ENCODE results near the gene KCNH1.
"Not testable (repeated sequence)": the region's sequence is repeated elsewhere in the genome, so short reads cannot be mapped to it uniquely, and the experiment has no call there.

The KCNH1 gene

DNA sequence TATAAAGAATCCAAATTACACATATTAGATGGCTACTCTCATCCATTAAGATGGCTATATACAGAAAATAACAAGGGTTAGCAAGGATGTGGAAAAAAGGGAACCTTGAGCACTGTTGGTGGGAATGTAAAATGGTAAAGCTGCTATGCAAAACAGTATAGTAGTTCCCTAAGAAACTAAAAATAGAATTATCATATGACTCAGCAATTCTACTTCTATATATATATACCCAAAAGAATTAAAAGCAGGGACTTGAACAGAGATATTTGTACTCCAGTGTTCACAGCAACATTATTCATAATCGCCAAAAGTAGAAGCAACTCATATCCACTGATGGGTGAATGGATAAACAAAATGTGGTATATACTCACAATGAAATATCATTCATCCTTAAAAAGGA is 126.1 kb downstream of the KCNH1 start:
- no peak for DNase-seq (ENCODE audit: low read depth in 2 of 2)

DNA sequence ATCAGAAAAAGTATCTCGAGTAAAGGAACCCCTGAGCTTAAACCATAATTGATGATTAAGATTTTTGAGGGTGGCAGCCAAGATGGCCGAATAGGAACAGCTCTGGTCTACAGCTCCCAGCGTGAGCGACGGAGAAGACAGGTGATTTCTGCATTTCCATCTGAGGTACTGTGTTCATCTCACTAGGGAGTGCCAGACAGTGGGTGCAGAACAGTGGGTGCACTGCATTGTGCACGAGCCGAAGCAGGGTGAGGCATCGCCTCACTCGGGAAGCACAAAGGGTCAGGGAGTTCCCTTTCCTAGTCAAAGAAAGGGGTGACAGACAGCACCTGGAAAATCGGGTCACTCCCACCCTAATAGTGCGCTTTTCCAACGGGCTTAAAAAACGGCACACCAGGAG is 138.0 kb downstream of the KCNH1 start:
- DNase-seq (ENCODE audit: low read depth in 2 of 2) = not testable (repeated sequence)

DNA sequence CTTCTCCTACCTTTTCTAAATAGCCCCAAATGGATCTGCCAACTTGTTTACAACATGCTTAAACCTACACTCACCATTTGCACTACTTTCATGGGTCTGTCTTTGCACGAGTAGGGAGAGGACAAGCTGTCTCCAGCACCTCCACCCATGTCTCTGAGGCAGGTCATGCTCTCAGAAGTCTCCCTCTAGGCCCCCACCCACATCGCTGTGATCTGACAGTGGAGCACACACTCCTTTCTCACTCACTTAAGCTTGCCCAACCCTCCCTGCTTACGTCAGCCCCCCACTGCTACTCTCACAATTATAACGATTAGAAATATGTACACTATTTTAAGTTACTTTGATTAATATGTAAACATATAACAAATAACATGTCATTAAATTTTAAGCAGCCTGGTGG is 141.1 kb downstream of the KCNH1 start:
- DNase-seq (ENCODE audit: low read depth in 2 of 2) = no peak

DNA sequence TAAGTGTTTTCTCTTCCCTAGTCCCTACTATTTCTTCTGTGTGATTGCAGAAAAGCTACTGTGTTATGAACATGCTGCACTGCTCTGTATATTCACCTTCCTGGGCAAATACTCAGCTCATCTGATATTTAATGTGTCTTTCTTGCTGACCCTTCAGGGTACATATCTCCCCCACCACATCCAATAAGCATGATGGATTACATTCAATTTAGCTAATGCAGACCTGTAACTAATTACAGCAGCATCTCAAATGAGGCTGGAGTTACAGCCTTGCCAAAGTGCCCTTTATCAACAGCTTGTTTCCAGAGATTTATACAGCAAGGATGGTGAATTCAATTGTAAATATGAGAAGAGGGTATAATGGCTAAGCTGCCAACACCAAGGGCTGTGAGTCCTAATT is 144.0 kb downstream of the KCNH1 start:
- no peak for DNase-seq (ENCODE audit: low read depth in 2 of 2)

DNA sequence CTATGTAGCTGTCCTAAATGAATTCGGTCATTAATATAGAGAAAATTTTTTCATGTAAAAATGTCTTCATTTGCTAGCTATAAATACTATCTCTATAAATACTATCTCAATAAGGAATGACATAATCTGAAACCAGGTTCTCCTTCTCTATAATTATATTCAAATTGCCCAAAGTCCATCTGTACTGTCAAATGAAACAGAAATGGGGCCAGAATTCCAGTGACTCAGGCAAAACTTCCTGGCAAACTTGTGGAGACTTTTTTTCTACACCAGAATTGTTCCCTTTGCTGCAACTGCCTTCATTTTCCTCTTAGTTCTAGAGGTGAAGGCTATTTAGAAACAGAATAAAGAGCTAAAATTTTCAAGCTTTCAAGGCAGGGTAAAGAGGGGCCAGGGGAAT is 152.5 kb downstream of the KCNH1 start:
- no peak for DNase-seq (ENCODE audit: low read depth in 2 of 2)

DNA sequence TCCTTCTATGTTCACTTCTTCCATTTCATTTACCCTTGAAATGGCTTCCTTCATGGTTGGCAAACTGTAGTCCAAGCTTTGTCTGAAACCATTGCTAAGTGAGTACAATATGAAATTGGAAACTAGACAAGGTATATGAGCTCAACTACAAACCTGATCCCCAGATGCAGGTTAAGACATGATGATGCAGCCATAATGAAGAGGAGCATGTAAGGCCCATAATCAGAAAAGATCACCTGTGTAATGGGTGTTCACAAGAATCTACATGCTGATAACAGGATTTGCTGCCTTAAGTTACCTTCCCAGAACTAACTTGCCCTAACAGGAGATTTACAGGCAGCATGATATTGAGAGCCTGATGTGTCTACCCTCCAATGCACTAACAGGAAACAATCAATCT is 153.9 kb downstream of the KCNH1 start:
- DNase-seq (ENCODE audit: low read depth in 2 of 2) = no peak

DNA sequence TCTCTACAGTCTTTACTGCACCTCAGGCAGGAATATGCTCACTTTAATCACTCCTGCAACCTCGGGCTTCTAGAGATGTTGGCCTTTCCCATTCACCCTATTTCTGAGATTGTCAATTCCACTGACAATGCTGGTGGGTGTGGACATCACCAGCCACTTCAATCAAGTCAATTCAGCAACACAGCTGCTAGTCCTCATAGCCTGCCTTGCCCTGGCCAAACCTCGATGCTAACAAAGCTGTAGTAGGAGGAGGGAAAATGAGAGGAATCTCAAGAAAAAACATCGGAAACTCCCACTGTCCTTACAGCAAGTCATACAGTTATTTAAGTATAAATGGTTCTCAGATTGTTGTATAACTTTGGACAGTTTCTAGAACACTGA is 155.0 kb downstream of the KCNH1 start:
- DNase-seq (ENCODE audit: low read depth in 2 of 2) = no peak

DNA sequence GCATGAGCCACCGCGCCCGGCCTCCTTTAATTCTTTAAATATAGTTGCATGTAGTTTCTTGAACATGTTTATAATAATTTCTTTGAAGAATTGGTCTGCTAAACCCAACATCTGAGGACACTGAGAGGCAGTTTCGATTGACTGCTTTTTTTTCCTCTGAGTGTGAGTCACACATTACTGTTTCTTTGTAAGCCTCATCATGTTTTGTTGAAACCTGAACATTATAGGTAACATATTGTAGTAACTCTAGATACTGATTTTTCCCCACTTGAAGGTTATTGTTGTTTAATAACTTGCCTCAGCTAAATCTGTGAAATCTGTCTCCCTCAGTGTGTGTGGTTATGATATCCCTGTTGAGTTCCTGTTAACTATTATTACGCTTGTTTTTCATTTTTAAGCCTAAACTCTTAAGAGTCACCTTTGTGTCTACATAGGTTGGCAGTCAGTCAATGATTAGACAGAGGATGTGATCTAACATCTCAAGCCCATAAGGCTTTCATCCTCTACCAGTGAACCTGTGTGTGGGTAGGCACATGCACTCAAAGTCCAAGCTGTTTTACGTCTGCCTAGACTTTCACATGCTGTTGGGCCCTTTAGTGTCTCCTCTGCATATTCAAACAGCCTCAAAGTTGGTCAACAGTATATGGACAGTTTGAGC is 155.5 kb downstream of the KCNH1 start:
- no peak for DNase-seq (ENCODE audit: low read depth in 2 of 2)

DNA sequence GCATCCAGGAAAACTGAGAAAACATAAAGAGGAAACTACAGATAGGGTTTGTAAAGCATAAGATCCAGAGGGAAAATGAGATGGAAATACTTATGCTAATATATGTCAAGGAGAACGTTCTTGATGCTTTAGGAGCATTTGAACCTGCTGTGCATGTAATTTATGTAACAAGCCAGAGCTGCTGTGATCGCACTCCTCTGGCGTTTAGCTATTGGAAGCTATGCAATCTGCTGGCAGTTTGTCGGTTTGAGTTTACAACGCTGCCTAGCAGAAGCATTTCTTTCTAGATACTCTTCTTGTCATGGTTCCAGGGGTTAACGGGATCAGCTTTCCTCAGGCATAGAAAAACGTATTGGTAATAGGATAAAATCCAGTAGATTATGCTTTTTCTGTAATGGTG is 182.7 kb downstream of the KCNH1 start:
- DNase-seq (ENCODE audit: low read depth in 2 of 2) = no peak

DNA sequence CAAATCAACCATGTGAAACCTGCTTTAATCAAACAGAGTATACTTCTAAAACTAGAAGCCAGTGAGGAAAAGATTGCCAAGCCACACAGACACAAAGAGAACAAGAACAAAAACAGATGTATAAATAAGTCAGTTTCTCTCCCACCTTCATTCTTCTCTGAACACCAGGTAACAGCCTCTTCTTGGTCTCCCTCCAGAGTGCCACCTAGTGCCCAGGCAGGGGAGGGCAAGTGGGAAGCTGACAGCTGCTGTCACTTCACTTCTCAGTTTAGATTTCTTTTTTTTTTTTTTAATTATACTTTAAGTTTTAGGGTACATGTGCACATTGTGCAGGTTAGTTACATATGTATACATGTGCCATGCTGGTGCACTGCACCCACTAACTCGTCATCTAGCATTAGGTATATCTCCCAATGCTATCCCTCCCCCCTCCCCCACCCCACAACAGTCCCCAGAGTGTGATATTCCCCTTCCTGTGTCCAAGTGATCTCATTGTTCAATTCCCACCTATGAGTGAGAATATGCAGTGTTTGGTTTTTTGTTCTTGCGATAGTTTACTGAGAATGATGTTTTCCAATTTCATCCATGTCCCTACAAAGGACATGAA is 183.9 kb downstream of the KCNH1 start:
- DNase-seq (ENCODE audit: low read depth in 2 of 2) = not testable (repeated sequence)

DNA sequence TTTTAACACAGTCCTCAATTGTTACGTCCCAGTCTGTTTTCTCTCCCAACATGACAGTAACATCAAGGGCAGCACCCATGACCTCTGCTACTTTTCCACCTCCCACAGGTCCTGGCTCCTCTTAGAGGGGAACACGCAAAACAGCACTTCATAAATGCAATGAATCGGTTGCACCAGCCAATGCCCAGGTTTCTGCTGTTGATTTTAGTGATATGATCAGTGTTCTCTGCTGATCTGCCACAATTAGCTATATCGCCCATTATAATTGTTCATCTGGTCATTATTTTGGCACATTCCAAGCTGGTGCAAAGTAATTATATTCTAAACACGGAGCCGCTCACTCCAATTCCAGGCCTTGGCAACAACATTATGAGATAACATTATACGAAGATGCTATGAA is 184.5 kb downstream of the KCNH1 start:
- DNase-seq (ENCODE audit: low read depth in 2 of 2) = no peak

DNA sequence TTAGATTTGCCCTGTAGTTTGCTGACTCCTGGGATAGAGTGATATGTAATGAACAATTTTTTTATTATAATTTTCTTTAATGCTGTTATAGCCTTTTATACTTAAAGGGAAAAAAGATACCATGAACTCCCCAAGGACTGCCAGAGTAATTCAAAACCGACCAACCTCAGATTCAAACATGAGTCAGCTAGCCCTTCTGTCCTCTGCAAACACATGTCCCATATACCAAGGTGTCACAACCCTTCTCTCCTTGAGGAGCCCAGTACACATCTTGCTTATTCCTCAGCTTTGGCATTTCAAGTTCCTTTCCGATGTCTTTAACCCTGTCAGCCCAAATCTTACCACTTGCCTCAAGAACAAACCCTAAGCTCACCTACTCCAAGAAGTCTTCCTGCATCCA is 184.9 kb downstream of the KCNH1 start:
- DNase-seq (ENCODE audit: low read depth in 2 of 2) = no peak

DNA sequence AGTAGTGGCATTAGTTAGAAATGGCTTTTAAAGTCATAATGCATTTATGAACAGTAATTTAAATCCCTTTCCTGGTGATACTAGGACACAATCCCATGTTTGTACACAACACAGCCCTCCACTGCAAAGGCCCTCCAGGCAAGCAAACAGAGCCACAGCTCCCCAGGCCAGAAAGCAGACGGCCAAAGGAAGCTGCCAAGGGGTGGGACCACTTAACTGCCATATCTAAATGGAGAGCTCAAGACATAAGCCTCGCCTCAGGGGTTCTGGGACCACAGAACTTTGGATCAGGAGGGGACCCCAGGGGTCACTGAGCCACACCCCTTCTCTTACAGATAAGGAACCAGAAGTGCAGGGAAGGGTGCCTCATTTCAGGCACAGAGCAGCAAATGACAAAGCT is 189.7 kb downstream of the KCNH1 start:
- no peak for DNase-seq (ENCODE audit: low read depth in 2 of 2)

DNA sequence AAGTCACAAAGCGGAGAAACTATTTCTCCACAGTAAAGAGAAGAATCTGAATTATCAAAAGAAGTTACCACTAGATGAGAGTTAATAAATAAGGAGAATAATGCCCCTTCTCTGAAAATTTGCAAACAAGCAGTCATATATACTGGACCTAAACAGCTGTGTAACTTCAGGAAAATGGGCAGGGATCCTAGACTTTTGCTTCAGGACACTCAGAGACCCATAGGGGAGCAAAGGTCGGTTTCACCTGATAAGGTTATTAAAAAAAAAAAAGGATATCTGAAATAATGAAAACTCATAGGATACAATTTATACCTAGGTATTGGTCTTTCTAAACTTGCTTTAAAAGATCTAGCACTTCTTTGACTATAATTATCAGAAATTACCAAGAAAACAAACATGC is 191.4 kb downstream of the KCNH1 start:
- no peak for DNase-seq (ENCODE audit: low read depth in 2 of 2)

DNA sequence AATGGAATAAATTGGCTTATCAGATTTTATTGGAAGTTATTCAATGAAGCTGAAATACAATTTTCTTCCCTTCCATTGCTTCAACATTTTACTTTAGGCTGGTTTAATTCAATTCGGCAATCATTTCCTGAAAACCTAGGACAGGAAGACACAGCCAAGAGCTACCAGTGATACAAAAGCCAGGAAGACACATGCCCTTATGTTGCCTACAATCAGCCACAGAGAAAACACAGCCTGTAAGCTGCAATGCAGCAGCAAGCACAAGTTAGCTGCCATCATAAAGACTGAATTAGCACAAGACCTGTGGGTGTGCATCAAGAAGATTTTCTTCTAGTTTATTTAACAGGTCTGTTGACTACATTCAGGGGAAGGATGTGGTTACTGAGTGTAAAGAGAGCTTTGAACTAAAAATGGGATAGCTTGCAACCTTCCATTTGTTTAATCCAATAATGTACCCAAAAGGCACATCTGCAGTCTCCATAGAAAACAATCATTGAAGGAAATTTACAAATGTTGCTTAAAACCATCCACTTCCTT is 193.8 kb downstream of the KCNH1 start:
- DNase-seq (ENCODE audit: low read depth in 2 of 2) = no peak

DNA sequence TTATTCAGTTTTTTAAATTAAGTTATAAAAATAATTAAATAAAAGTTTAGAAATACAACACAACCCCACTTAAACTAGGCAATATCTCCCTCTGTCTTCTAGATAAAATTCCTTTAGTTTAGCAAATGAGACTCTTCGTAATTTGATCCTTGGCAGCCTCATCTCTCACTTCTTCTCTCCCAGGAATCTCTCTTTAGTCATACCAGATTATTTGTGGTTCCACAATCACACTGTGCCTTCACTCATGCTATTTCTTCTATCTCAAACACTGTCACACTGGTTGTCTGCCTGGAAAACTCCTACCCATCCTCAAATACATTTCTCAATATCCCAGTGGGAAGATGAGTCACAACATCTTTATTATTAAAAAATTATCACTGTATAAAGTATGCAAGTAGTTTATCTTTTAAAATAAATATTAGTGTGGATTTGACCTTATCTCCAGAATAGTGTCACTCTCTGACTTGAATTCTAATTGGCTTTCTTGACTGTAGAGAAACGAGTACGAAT is 195.5 kb downstream of the KCNH1 start:
- DNase-seq (ENCODE audit: low read depth in 2 of 2) = no peak

DNA sequence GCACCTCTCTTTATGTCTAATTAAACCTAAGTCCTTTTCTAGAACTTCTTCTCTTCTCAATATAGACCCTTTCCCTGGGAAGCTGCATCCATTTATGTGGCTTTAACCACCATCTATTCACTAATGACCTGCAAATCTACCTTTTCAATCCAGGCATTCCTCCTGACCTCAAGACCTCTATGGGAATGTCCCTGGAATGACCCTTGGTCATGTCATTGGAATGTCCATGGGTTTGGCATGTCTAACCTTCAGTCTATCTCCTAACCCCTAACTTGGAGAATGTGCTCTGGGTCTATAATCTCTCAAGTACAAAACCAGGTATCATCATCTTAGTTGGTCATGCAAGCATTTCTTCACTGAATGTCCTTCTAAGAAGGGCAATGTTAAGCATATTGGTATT is 196.1 kb downstream of the KCNH1 start:
- no peak for DNase-seq (ENCODE audit: low read depth in 2 of 2)

DNA sequence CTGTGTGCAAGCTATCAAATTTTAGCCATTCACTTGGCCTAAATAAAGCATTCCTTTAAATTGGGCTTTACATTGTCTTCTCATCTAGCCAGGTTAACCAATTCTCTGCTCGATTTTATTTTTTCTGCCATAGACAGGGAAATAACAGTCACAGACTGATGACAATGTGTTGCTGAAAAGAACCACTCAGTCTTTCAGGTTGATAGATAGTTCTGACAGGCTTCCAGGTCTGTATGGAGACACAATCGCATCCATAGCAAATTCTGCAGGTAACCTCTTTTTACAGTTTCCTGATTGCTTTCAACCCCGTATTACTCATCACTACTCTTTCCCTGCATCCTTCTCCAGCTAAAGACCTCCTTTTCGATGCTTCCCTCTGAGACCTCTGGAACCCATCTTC is 198.0 kb downstream of the KCNH1 start:
- no peak for DNase-seq (ENCODE audit: low read depth in 2 of 2)

DNA sequence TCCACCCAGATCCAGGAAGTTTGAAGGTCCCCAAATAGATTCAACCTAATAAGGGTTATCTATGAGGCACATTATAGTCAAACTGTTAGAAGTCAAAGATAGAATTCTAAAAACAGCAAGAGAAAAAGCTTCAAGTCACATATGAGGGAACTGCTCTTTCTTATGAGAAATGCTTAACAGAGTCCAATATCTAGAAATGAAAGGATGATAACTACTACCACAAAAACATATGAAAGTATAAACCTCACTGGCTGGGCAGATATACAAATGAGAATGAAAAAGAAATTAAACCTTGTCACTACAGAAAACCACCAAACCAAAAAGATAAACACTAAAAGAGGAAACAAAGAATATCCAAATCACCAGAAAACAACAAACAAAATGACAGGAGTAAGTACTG is 201.8 kb downstream of the KCNH1 start:
- no peak for DNase-seq (ENCODE audit: low read depth in 2 of 2)

DNA sequence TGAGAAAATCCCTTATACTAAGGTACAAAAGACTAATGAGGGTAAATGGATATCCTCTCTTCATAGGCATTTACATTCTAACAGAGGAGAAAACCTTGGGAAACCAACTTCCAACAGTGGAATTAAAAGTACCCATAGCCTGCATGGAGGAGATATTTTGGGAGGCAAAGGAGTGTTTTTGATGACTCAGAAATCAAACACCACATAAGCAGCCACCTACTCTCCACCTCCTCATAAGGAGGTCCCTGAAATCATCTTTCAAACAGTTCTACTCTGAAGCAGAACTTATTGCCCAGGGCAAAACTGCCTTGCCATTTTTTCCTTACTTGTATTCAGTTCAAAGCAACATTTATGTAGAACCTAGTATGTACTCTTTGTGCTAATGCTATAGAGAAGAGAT is 211.3 kb downstream of the KCNH1 start:
- no peak for DNase-seq (ENCODE audit: low read depth in 2 of 2)

DNA sequence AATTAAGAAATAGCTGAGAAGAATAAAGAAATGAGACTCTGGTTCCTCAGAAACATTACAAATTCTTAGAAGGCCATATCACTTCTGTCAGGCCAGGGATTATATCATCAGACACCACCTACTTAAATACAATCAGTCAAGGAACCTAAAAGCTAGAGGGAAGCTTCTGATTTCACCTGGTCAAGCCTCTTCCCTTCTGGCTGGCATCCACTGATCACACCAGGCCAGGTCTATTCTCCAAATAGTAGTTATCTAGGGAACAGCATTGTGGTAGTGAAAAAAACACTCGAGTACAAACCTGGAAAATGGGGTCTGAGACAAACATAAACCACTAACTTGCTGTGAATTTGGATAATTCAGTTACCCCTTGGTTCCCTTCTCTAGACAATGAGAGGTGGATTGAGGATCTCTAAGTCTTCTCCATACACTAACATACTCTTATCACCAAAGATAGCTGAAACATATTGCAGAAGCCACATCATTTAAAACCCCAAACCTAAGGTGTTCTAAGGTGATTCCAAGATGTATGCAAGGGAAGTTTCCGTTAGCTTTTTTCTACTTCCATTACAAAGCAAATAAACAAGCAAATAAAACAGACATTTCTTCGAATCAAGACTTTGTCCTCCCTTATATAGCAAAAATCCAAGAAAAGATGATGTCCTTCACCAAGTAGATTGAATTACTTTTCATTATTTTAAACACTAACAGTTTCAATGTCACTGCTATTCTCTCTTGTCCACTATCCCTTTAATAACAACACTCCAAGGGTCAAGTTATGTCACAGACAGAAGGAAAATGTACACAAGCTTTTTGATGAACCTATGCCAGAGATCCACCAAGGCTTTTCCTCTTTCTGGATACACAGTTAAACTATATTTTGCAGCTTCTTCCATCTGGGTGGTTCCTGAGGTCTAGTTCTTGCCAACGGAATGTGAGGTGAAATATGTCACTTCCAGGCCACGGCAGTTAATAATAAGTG is 212.9 kb downstream of the KCNH1 start:
- no peak for DNase-seq (ENCODE audit: low read depth in 2 of 2)

DNA sequence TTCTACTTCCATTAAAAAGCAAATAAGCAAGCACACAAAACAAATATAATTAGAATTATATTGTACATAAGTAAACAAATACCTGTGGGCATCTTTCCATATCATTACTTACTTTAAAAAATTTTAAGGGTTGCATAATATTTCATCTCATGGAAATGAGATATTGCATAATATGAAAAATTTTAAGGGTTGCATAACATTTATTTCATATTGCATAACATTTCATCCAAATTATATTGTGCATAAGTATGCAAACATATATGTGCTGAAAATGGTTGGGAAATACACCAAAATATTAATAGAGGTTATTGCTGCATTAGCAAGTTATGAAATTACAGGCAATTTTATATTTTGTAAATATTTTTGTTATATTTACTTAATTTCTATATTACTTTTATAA is 213.7 kb downstream of the KCNH1 start:
- no peak for DNase-seq (ENCODE audit: low read depth in 2 of 2)

Measured in fibroblast of skin of left biceps (primary cell).